HG03097 (cell line): ENCODE data around the gene RNF169.

Experiments
- ATAC-seq: cut with Tn5 transposase; IDR thresholded peaks from one replicate; pipeline ENCODE4 v1.9.1; 2021; ENCODE audit not compliant: unreplicated experiment, low FRiP score

The RNF169 gene

GRCh38 chr11:74748211-74749126 is at the start of gene RNF169:
RNF169 (plus strand) TSS chr11:74748849; CDS start chr11:74748881, 32 bp downstream.
- peak; percentile 96 for ATAC-seq

- ATAC-seq, result no peak
Observed at GRCh38 chr11:74699615-74700396, 48.8 kb upstream of the RNF169 start.

- ATAC-seq, result no peak
Observed at GRCh38 chr11:74701351-74701750, 47.3 kb upstream of the RNF169 start.

- ATAC-seq, result no peak
Observed at GRCh38 chr11:74702383-74703007, 46.2 kb upstream of the RNF169 start.

GRCh38 chr11:74703211-74703610 is 45.4 kb upstream of the RNF169 start:
- ATAC-seq, result no peak

- ATAC-seq, result no peak
Observed at GRCh38 chr11:74707182-74707581, 41.5 kb upstream of the RNF169 start.

GRCh38 chr11:74707602-74708510 is 40.8 kb upstream of the RNF169 start:
- no peak for ATAC-seq

- no peak for ATAC-seq
Observed at GRCh38 chr11:74709175-74709574, 39.5 kb upstream of the RNF169 start.

GRCh38 chr11:74710281-74710938 is 38.2 kb upstream of the RNF169 start:
- ATAC-seq, result no peak

GRCh38 chr11:74713686-74714085 is 35.0 kb upstream of the RNF169 start:
- no peak for ATAC-seq

GRCh38 chr11:74714904-74715303 is 33.7 kb upstream of the RNF169 start:
- no peak for ATAC-seq

GRCh38 chr11:74717221-74717969 is 31.3 kb upstream of the RNF169 start:
- ATAC-seq, result no peak

GRCh38 chr11:74719011-74719410 is 29.6 kb upstream of the RNF169 start:
- no peak for ATAC-seq

GRCh38 chr11:74720596-74721478 is 27.8 kb upstream of the RNF169 start:
- ATAC-seq, result no peak

- ATAC-seq, result no peak
Observed at GRCh38 chr11:74721479-74721835, 27.2 kb upstream of the RNF169 start.

- no peak for ATAC-seq
Observed at GRCh38 chr11:74723511-74723910, 25.1 kb upstream of the RNF169 start.

GRCh38 chr11:74725701-74726100 is 22.9 kb upstream of the RNF169 start:
- no peak for ATAC-seq
